Breast epithelium (tissue), 3 donors: ENCODE data around the gene ZNF319.

ENCODE experiments used
- CTCF ChIP-seq, 3 donors: fragments of 450-650 bp; IDR thresholded peaks; one replicate each; pipeline ENCODE4 v1.5.1; 2016 to 2017; ENCODE audit warnings: antibody characterized with exemption in 3 of 3, mild to moderate bottlenecking in 3 of 3, moderate library complexity in 3 of 3
- POLR2A ChIP-seq: fragments of 450-650 bp; IDR thresholded peaks from one replicate; pipeline ENCODE4 v1.6.1; 2016; ENCODE audit warnings: antibody characterized with exemption, mild to moderate bottlenecking, moderate library complexity
- POLR2AphosphoS5 ChIP-seq, 3 donors: sonication (generic); formaldehyde crosslinking; IDR thresholded peaks; one replicate each; pipeline ENCODE4 v1.6.1; 2017; ENCODE audit warnings: antibody characterized with exemption in 3 of 3

- TF ChIP-seq CTCF (IDR thresholded peaks at IDR 0.05) (no peak), POLR2AphosphoS5 (IDR thresholded peaks at IDR 0.05) (no peak), POLR2A (no peak)
Measured at GRCh38 chr16:57994361-57994760, 6.1 kb downstream of the ZNF319 start.
